MV-4-11 (cell line): Measurements from ENCODE around the gene TMEM202.
"Not testable (repeated sequence)": the region's sequence is repeated elsewhere in the genome, so short reads cannot be mapped to it uniquely, and the experiment has no call there.

Source experiments
- DNase-seq: peaks from one replicate; lab custom pipeline; 2025; lab: John Stamatoyannopoulos, UW

Gene TMEM202

GRCh38 chr15:72404356-72404755 lies 6.3 kb downstream of the TMEM202 start:
- DNase-seq, result no peak

GRCh38 chr15:72404841-72405240 lies 6.7 kb downstream of the TMEM202 start:
- DNase-seq, result no peak

GRCh38 chr15:72406936-72407335 lies 8.8 kb downstream of the TMEM202 start:
- DNase-seq, result no peak

GRCh38 chr15:72411111-72411510 lies 13.0 kb downstream of the TMEM202 start:
- no peak for DNase-seq

- DNase-seq, result no peak
Measured at GRCh38 chr15:72411544-72411943, 13.4 kb downstream of the TMEM202 start.

- not testable (repeated sequence) for DNase-seq
Measured at GRCh38 chr15:72413337-72413736, 15.2 kb downstream of the TMEM202 start.

GRCh38 chr15:72415304-72415703 lies 17.2 kb downstream of the TMEM202 start:
- no peak for DNase-seq

GRCh38 chr15:72419768-72420167 lies 21.7 kb downstream of the TMEM202 start:
- DNase-seq, result not testable (repeated sequence)

GRCh38 chr15:72420576-72420975 lies 22.5 kb downstream of the TMEM202 start:
- DNase-seq, result peak; percentile 89

GRCh38 chr15:72421484-72421883 lies 23.4 kb downstream of the TMEM202 start:
- no peak for DNase-seq

GRCh38 chr15:72423256-72423655 lies 25.2 kb downstream of the TMEM202 start:
- no peak for DNase-seq

- no peak for DNase-seq
Measured at GRCh38 chr15:72426753-72427152, 28.6 kb downstream of the TMEM202 start.

- DNase-seq, result no peak
Measured at GRCh38 chr15:72437650-72438316, 39.7 kb downstream of the TMEM202 start.

GRCh38 chr15:72442848-72443247 lies 44.7 kb downstream of the TMEM202 start:
- DNase-seq, result not testable (repeated sequence)

- DNase-seq, result no peak
Measured at GRCh38 chr15:72445426-72445825, 47.3 kb downstream of the TMEM202 start.

GRCh38 chr15:72450805-72451204 lies 52.7 kb downstream of the TMEM202 start:
- DNase-seq, result no peak

- no peak for DNase-seq
Measured at GRCh38 chr15:72451224-72451623, 53.1 kb downstream of the TMEM202 start.

GRCh38 chr15:72456684-72457083 lies 58.6 kb downstream of the TMEM202 start:
- DNase-seq, result no peak
